ENCODE measurements around the gene NUP214.

GRCh38 chr9:131277910-131278701 lies 152.7 kb downstream of the NUP214 start:
- no peak for TF ChIP-seq POLR2A (IDR thresholded peaks at IDR 0.05)
- TF ChIP-seq, protein P1, sequence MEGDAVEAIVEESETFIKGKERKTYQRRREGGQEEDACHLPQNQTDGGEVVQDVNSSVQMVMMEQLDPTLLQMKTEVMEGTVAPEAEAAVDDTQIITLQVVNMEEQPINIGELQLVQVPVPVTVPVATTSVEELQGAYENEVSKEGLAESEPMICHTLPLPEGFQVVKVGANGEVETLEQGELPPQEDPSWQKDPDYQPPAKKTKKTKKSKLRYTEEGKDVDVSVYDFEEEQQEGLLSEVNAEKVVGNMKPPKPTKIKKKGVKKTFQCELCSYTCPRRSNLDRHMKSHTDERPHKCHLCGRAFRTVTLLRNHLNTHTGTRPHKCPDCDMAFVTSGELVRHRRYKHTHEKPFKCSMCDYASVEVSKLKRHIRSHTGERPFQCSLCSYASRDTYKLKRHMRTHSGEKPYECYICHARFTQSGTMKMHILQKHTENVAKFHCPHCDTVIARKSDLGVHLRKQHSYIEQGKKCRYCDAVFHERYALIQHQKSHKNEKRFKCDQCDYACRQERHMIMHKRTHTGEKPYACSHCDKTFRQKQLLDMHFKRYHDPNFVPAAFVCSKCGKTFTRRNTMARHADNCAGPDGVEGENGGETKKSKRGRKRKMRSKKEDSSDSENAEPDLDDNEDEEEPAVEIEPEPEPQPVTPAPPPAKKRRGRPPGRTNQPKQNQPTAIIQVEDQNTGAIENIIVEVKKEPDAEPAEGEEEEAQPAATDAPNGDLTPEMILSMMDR (IDR thresholded peaks at IDR 0.05): no peak

All from vagina (tissue), 2 donors.